Left hindlimb (tissue), 1 donor: Measurements from ENCODE around the gene KRTAP12-1.
"Not testable (repeated sequence)": the region's sequence is repeated elsewhere in the genome, so short reads cannot be mapped to it uniquely, and the experiment has no call there.

Experiments
- DNase-seq: peaks from one replicate; pipeline ENCODE4 v3.0.0-alpha.2; 2018

KRTAP12-1 gene

GRCh38 chr21:44697172-44697810 lies 15.3 kb upstream of the KRTAP12-1 start, which contains the start of gene KRTAP10-12:
Gene KRTAP10-12 (plus strand): TSS chr21:44697172. CDS start chr21:44697202, 30 bp downstream.
- not testable (repeated sequence) for DNase-seq

- no peak for DNase-seq
Observed at GRCh38 chr21:44696572-44696971, 14.6 kb upstream of the KRTAP12-1 start.

DNA sequence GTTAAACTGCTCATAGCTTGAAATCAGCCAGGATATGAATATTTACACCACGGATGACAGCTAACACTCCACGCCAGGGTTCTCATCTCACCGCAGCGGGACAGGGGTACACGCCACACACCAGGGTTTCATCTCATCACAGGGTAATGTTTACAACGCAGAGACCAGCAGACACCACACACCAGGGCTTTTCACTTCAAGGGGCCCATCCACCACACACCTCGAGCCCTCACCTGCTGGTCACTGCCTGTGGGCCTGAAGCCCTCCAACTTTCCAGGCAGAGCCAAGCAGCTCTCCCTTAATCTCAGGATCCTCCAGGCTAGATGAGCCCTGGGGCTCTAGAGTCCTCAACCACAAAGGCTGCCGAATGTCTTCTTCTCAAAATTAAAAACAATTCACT lies 13.7 kb upstream of the KRTAP12-1 start:
- no peak for DNase-seq

GRCh38 chr21:44695184-44695583 lies 13.2 kb upstream of the KRTAP12-1 start:
- DNase-seq, result no peak

DNA sequence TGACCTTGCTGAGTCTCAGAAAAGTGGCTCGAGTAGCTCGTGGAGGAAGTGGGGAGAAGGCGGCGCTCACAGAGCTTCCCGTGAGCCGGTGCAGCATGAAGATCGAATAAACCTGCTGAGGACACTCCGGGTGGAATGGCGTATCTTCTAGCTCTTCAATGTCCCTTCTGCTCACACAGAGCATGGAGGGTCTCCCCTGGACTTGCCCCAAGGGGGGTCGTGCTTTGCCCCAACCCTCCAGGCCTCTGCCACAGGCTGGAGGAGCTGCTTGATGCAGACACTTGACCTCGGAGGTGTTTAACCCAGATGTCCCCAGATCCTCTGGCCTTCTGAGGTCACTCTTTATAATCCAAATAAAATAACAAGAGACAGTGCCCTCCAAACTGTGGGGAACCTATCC lies 12.8 kb upstream of the KRTAP12-1 start:
- no peak for DNase-seq

DNA sequence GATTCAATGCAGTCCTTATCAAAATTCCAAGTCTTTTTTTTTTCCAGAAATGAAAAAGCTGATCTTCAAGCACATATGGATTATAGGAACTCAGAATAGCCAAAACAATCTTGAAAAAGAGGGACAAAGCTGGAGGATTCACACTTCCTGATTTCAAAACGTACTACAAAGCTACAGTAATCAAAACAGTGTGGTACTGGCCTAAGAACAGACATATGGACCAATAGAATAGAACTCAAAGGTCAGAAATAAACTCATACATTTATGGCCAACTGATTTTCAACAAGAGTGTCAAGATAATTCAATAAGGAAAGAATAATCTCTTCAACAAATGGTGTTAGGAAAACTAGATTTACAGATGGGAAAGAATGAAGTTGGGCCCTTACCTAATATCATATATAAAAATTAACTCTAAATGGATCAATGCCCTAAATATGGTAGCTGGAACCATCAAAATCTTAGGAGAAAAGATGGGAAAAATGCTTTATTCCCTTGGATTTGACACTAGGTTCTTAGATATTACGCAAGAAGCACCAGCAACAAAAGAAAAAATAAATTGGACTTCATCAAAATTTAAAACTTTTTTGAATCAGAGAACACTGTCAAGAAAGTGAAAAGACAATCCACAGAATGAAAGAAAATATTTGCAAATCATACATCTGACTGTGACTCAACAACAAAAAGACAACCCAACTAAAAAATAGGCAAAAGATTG lies 11.0 kb upstream of the KRTAP12-1 start:
- no peak for DNase-seq

DNA sequence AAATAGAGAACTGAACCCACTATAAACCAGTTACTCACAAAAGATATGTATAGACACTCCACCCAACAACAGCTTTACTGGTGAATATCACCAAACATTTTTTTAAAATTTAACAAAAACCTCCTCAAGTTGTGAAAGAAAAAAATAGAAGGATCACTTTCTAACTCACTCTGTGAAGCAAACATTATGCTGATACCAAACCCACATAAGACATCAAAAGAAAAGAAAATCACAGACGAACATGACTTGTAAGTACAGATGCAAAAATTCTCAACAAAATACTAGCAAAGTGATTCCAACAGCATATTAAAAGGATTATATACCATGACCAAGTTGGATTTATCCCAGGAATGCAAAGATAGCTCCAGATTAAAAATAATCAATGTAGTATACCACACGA lies 9.7 kb upstream of the KRTAP12-1 start:
- no peak for DNase-seq

- DNase-seq, result not testable (repeated sequence)
Observed at GRCh38 chr21:44689740-44690139, 7.8 kb upstream of the KRTAP12-1 start.

GRCh38 chr21:44687671-44688070 lies 5.7 kb upstream of the KRTAP12-1 start:
- DNase-seq, result no peak

GRCh38 chr21:44686843-44687561 lies 5.0 kb upstream of the KRTAP12-1 start:
- DNase-seq, result no peak

- no peak for DNase-seq
Observed at GRCh38 chr21:44686000-44686781, 4.2 kb upstream of the KRTAP12-1 start.

DNA sequence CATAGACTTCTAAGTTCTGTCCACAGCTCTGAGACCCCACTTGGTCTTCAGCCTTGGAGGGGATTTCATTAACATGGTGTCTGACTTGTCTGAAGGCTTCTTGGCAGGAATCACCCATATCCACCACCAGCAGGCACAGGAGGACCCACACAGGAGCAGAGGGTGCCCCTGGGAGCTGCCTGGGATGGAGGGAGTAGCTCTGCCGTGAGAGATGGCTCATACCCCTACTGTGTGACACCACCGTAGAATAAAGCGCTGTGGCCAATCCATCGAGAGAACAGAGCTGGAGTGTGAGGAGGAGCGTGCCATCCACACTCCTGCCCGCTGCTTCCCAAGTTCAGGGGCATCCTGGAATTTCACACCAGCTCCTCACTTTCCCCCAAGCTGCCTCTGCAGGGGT lies 3.1 kb upstream of the KRTAP12-1 start:
- DNase-seq, result not testable (repeated sequence)

DNA sequence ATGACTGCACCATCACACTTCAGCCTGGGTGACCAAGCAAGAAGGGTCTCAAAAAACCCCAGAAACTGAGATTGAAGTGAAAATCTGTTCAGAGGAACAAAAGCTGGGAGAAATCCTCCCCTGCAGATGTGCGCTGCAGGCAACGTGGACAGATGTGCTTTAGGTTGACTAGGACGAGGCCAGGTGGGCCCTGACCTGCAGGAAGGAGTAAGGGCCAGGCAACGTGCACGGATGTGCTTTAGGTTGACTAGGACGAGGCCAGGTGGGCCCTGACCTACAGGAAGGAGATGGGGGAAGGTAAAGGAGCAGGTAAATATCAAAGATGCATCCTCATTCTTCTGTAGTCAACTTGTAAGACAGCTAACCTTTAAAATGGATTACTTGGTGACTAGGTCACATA lies 2.5 kb upstream of the KRTAP12-1 start:
- DNase-seq, result no peak

GRCh38 chr21:44684077-44684476 lies 2.1 kb upstream of the KRTAP12-1 start:
- DNase-seq, result no peak

DNA sequence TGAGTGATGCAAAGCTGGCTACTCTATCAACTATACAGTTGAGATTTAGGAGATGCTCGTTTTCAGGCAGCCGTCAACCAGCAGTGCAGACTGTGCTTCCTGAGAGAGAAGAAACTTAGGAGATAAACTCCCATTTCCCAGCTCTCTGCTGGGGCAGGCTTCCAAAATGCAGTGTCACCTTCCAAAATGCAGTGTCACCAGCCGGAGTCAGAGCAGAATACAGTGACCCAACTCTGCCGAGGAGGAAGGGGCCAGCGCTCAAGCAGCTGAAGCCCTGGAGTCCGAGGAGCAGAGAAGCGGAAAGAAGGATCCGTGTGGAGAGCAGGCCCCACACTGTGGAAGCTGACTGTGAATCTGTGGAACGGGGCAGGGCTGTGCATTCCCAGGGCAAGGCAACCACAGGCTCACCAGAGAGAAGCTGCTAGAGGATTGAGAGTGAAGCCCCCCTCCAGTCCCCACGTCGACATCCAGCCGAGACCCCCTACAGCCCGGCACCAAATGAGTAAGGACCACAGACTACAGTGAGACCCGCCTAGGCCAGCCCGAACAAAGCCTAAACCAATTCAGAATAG lies 703 bp upstream of the KRTAP12-1 start:
- no peak for DNase-seq

DNA sequence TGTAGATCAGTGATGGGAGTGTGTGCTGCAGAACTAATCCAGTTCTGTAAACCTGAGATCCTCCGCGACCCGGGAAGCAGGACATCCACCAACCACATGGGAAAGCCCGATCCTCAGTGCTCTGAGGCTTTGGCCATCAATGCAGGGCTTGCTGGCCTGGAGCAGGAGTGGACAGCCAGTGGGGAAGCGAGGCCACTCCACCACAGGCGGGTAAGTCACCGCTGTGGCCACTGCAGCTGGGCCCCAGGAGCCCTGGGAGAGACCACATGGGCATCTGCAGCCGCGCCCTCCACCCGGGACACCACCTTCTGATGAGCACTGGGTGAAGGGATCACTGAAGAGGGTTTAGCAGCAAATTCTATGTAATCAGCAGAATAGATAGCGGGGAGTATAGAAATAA lies 811 bp downstream of the KRTAP12-1 start:
- DNase-seq, result no peak

DNA sequence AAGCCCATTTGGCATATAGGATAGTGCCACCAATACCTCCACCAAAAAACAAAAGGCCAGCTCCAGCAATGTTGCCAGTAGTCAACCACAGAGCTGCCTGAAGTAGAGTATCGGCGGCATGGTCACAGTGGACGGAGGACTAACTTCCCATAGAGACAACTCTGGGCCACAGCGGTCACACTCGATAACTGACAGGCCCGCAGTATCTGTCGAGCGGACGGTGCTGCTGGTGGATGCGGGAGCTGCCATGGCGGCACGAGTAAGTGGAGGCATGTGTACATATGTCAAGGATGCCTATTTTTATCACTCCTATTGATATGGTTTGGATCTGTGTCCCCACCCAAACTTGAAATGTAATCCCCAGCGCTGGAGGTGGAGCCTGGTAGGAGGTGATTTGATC lies 4.1 kb downstream of the KRTAP12-1 start:
- DNase-seq, result no peak

GRCh38 chr21:44671911-44672310 lies 10.1 kb downstream of the KRTAP12-1 start:
- no peak for DNase-seq

DNA sequence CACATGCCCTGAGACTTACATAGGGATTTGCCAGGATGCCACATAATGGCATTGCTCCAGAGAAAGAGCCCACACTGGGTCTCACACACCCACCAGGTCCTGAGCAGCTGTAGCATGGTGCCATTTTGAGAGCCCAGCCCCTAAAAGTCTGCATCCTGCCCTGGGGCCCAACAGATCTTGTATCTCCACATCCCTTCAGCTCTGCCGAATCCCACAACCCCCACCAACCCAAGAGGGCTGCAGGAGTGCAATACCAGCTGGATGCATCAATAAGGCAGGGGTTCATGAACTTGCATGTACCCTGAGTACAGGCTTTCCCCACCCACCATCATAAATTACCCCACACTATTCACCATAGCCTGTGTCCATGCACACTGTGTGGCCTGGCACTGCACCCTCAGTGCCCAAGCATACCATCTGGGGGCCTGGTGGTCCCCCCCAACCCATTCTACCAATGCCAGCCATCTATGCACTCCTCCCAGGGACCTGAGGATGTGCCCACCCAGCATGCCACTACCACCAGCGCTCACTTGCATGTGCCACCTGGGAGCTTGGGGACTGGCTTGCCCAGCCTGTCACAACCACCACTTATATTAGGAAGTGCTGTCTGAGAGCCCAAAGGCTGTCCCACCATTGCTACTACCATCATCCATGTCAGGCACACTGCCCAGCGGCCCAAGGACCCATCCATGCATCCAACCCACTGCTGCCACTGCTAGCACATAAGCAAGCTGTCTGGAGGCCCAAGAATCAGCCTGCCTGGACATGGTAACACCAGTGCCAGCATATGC lies 11.1 kb downstream of the KRTAP12-1 start:
- no peak for DNase-seq

DNA sequence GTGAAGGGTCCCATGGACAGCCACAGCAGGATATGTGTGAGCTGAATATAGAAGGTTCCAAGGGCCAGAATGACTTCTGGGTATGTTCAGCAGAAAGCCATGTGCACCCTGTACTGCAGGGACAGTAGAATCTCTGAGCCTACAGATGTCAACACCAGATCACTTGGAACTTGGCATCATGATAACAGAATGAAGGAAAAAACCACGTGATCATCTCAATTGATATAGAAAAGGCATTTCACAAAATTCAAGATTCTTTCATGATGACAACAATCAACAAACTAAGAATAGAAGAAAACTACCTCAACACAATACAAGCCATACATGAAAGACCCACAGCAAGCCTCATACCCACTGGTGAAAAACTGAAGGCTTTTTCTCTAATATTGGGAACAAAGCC lies 14.4 kb downstream of the KRTAP12-1 start:
- no peak for DNase-seq

DNA sequence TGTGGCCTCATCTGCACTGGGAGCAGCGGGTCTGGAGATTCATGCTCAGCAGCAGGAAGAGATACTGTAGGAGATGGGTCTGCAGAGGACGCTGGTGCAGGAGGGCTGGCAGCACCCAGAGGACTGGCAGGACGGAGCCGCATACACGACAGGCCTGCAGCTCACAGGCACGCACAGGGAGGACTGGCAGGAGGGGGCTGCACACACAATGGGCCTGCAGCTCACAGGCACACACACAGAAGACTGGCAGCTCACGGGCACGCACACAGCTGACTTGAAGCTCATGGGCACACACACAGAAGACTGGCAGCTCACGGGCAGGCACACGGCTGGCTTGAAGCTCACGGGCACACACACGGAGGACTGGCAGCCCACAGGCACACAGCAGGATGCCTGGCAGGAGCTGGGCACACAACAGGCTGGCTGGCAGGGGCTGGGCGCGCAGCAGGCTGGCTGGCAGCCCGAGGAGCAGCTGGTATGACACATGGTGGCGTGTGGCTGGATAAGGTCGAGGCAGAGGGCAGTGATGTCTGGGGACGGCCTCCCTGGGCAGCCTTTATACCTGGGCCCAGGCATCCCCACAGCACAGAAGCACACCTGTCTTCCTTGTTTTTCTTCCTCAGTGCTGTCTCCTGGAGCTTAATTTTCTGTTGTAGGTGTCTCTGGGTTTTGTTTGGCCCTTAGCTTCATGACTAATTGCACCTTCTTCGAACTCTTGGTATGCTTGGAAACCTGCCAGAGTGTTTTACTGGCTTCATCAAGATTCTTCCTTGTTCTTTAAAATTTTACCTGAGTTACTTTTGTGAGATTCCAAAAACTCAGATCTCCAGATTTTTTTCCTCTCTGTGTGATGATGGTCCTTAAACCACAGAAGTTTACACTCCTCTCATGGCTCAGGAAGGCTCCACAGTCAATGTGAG lies 15.3 kb downstream of the KRTAP12-1 start, which contains the start of gene KRTAP12-2:
Gene KRTAP12-2, minus strand, starts transcription at position 527 of the 920 bp plus-strand sequence. Its CDS starts 41 bp downstream, at position 486.
- no peak for DNase-seq
